Uterus (tissue), 4 donors: ENCODE results near the gene OTOR. TPM values are rescaled to one million over a fixed set of nuclear protein-coding genes. Genes with fewer than 3 reads are reported as not detected.

Experiments
- DNase-seq, 2 donors: peaks; one replicate each; pipeline ENCODE4 v3.0.0-alpha.2; 2019 to 2020
- H3K27ac ChIP-seq, 2 donors: fragments of 200-600 bp; sonication (generic); 1 replicate in 1 of 2; 2 replicates in 1 of 2; pipeline ENCODE4 v1.5.1; 2016 to 2018
- H3K27me3 ChIP-seq, 2 donors: fragments of 200-600 bp; sonication (generic); one replicate each; pipeline ENCODE4 v1.5.1; 2018 to 2019; ENCODE audit warnings: control low read depth in 1 of 2
- H3K36me3 ChIP-seq, 2 donors: fragments of 200-600 bp; sonication (generic); one replicate each; pipeline ENCODE4 v1.5.1; 2019; ENCODE audit warnings: control low read depth in 1 of 2
- H3K4me1 ChIP-seq, 2 donors: fragments of 200-600 bp; sonication (generic); one replicate each; pipeline ENCODE4 v1.5.1; 2018 to 2019; ENCODE audit warnings: control low read depth in 1 of 2
- H3K4me3 ChIP-seq, 2 donors: fragments of 200-600 bp; sonication (generic); 1 replicate in 1 of 2; 2 replicates in 1 of 2; pipeline ENCODE4 v1.5.1; 2018 to 2019; ENCODE audit warnings: mild to moderate bottlenecking in 1 of 2
- H3K9me3 ChIP-seq, 2 donors: fragments of 200-600 bp; sonication (generic); one replicate each; pipeline ENCODE4 v1.5.1; 2019; ENCODE audit warnings: control low read depth in 1 of 2
- CTCF ChIP-seq, 4 experiments: fragments of 200-600 bp in 2 of 4; fragments of 450-650 bp in 2 of 4; sonication (generic) in 2 of 4; IDR thresholded peaks; one replicate each; pipeline ENCODE4 v1.5.1; 2016 to 2019; ENCODE audit warnings: antibody characterized with exemption in 4 of 4, mild to moderate bottlenecking in 2 of 4, moderate library complexity in 1 of 4
- POLR2A ChIP-seq, 2 donors: fragments of 450-650 bp; IDR thresholded peaks; one replicate each; pipeline ENCODE4 v1.6.1; 2016; ENCODE audit warnings: antibody characterized with exemption in 2 of 2, mild to moderate bottlenecking in 1 of 2, moderate library complexity in 1 of 2
- intact Hi-C: fragments of 100-400 bp; cut with DNase I; formaldehyde crosslinking; loops from one replicate; pipeline ENCODE4 v1.15.1; 2023; ENCODE audit warnings: low total_unique reads
- total RNA-seq, 4 donors: library from RNA; depleted of rRNA in 3 of 4; stranded (reverse); fragments of >200 nt in 3 of 4; gene quantifications; one replicate each; pipeline versions ENCODE4 v1.1.0 to v1.2.4, GENCODE V29; 2014 to 2023
- donor health status: DM: yes; HTN: yes; CAD: no.

Gene OTOR
- total RNA-seq, 4 donors from 2014 or later, result not detected

- DNase-seq, result no peak
- Histone ChIP-seq H3K9me3 (no peaks in the 10 kb centered on the region), H3K4me3 (no peak overlapping the region), H3K4me1 (no peaks in the 10 kb centered on the region), H3K27me3 (no peaks in the 10 kb centered on the region), H3K36me3 (no peaks in the 10 kb centered on the region), H3K27ac (no peak overlapping the region)
- TF ChIP-seq CTCF (IDR thresholded peaks at IDR 0.05) (no peak), POLR2A (IDR thresholded peaks at IDR 0.05) (no peak)
- intact Hi-C loops, result no loop called here
Observed at GRCh38 chr20:16708602-16709001, 39.6 kb upstream of the OTOR start.

- Histone ChIP-seq H3K4me3 (no peak overlapping the region), H3K27ac (no peak overlapping the region), H3K4me1 (no peaks in the 10 kb centered on the region), H3K36me3 (no peaks in the 10 kb centered on the region), H3K27me3 (no peaks in the 10 kb centered on the region), H3K9me3 (no peaks in the 10 kb centered on the region)
- intact Hi-C loops, result no loop called here
- no peak for DNase-seq
- TF ChIP-seq CTCF (IDR thresholded peaks at IDR 0.05) (no peak), POLR2A (IDR thresholded peaks at IDR 0.05) (no peak)
Observed at GRCh38 chr20:16709017-16709416, 39.1 kb upstream of the OTOR start.

DNA sequence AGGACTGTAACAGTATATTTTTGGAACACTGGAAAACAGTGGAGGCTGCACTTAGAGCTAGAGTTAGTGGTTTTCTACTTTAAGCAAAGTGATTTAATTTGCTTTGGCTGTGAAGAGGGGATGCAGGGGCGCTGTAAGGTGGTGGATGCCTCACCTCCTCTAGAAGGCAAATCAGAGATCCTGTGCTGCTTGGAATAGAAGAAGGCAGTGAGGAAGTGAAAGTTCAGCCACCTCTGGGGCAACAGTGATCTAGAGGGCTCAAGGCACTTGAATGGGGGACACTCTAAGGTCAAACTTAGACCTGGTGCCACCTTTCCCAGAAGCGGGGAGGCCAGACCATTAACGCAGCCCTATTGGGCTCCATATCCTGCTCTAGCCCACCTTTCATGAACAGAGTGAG, 37.4 kb upstream of the OTOR start:
- Histone ChIP-seq H3K27me3 (no peaks in the 10 kb centered on the region), H3K27ac (no peak overlapping the region), H3K36me3 (no peaks in the 10 kb centered on the region), H3K9me3 (no peaks in the 10 kb centered on the region), H3K4me3 (no peak overlapping the region), H3K4me1 (no peaks in the 10 kb centered on the region)
- intact Hi-C loops, result no loop called here
- no peak for TF ChIP-seq POLR2A (IDR thresholded peaks at IDR 0.05)
- no peak for DNase-seq

DNA sequence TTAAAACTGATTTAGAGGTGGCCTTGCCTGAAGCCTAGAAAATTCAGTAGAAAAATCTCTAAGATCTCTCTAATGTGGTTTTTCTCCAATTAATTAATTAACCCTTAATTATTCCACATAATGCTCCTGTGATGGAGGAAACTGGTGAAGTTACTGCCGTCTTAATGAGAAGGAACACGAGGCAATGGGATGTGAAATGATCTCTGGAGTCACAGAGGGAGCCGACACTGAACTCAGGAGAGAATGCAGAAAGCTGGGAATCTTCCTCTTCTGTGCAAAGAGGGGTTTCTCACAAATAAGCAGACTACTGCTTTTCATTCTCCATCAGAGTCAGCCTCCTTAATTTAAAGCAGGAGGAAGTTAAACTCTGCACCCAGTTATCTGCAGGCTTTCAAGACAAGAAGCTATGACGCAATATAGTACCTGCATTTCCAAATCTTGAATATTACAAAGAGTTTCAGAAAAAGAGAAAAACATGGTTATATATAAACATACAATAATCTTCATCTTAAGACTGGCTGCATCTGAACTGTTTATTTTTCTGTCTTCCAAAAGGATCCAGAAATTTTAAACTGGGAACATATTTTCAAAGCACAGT, 36.4 kb upstream of the OTOR start:
- Histone ChIP-seq H3K4me1 (no peaks in the 10 kb centered on the region), H3K9me3 (no peaks in the 10 kb centered on the region), H3K36me3 (no peaks in the 10 kb centered on the region), H3K4me3 (no peak overlapping the region), H3K27ac (no peak overlapping the region), H3K27me3 (no peaks in the 10 kb centered on the region)
- intact Hi-C loops, result no loop called here
- TF ChIP-seq POLR2A (IDR thresholded peaks at IDR 0.05) (no peak), CTCF (IDR thresholded peaks at IDR 0.05) (no peak)
- DNase-seq, result no peak

DNA sequence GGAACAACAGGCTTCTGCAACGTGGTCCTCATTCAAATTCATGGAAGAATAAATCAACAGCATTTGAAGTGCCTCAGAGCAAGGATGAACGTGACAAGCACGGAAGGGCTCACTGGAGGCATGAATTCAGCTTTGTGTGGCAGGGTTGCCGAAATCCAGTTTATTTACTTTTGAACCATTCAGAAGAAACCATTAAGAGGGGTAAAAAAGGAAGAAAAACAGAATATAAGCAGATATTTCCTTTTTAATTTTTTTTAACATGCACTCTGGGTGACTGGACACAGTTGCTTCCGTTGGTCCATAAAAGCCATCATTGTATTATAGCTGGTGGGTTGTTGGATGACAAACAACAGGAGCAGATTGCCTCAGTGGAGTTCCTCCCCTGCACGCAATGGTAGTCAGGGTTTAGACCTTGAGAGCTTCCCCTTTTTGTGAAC, 35.6 kb upstream of the OTOR start:
- DNase-seq, result no peak
- H3K4me3 ChIP-seq, result no peak overlapping the region
- H3K27ac ChIP-seq, result no peak overlapping the region
- no peaks in the 10 kb centered on the region for H3K36me3 ChIP-seq
- intact Hi-C loops, result no loop called here
- no peaks in the 10 kb centered on the region for H3K27me3 ChIP-seq
- TF ChIP-seq CTCF (IDR thresholded peaks at IDR 0.05) (no peak), POLR2A (IDR thresholded peaks at IDR 0.05) (no peak)
- H3K4me1 ChIP-seq, result no peaks in the 10 kb centered on the region
- H3K9me3 ChIP-seq, result no peaks in the 10 kb centered on the region

DNA sequence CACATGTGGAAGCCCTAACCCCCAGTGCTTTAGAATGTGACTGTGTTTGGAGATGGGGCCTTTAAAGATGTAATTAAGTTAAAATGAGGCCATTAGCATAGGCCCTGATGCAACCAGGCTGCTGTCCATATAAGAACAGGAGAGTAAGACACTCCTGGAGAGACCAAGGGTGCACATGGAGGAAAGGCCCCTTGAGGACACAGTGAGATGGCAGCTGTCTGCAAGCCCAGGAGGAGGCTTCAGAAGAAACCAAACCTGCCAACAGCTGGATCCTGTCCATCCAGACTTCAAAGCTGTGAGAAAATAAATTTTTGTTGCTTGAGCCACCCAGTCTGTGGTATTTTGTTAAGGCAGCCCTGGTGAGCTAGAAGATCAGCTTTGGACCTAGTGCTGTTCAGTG, 35.1 kb upstream of the OTOR start:
- no peaks in the 10 kb centered on the region for H3K27me3 ChIP-seq
- no peak overlapping the region for H3K27ac ChIP-seq
- no peak for DNase-seq
- intact Hi-C loops, result no loop called here
- H3K4me3 ChIP-seq, result no peak overlapping the region
- H3K36me3 ChIP-seq, result no peaks in the 10 kb centered on the region
- TF ChIP-seq CTCF (IDR thresholded peaks at IDR 0.05), result no peak
- no peaks in the 10 kb centered on the region for H3K9me3 ChIP-seq
- no peaks in the 10 kb centered on the region for H3K4me1 ChIP-seq
